Activated CD8-positive, alpha-beta T cell treated with anti-CD3 and anti-CD28 coated beads, Interleukin-2, amount 10 ng/mL, durations not matched to agents 7 days and 5 days (primary cell): ENCODE measurements around the gene PGM3. TPM values are rescaled to one million over a fixed set of nuclear protein-coding genes. Genes with fewer than 3 reads are reported as not detected.

Source experiments
- ATAC-seq: fragments of 150-1000 bp; cut with Tn5 transposase; one replicate; pipeline ENCODE4 v1.10.0; 2021; ENCODE audit warnings: moderate library complexity
- CTCF ChIA-PET: fragments of 350-600 bp; sonication (Branson Sonifier 250); formaldehyde crosslinking; loops from one replicate; lab custom pipeline; 2021; ENCODE audit warnings: antibody characterized with exemption; lab: Charles Lee
- POLR2A ChIA-PET: fragments of 350-600 bp; sonication (Branson Sonifier 250); formaldehyde crosslinking; loops from one replicate; lab custom pipeline; 2021; ENCODE audit warnings: antibody characterized with exemption; lab: Charles Lee
- DNase-seq: peaks from one replicate; pipeline ENCODE4 v3.0.0-alpha.2; 2020
- H3K27ac Mint-ChIP-seq: one replicate; pipeline ENCODE4 v1.8.0; 2021; ENCODE audit warnings: mild to moderate bottlenecking, mixed read lengths
- H3K27me3 Mint-ChIP-seq: one replicate; pipeline ENCODE4 v1.8.0; 2021; ENCODE audit warnings: low read depth, mixed read lengths
- H3K36me3 Mint-ChIP-seq: one replicate; pipeline ENCODE4 v1.8.0; 2021; ENCODE audit warnings: low read depth, mixed read lengths
- H3K4me1 Mint-ChIP-seq: one replicate; pipeline ENCODE4 v1.8.0; 2021; ENCODE audit warnings: low read depth, mixed read lengths
- H3K4me3 Mint-ChIP-seq: one replicate; pipeline ENCODE4 v1.8.0; 2021; ENCODE audit warnings: mild to moderate bottlenecking, mixed read lengths
- H3K9me3 Mint-ChIP-seq: one replicate; pipeline ENCODE4 v1.8.0; 2022; ENCODE audit warnings: mixed read lengths; ENCODE audit not compliant: insufficient read depth
- total RNA-seq, 2 experiments: library from RNA; stranded (reverse); gene quantifications; one replicate each; pipeline ENCODE4 v1.2.3, GENCODE V29; 2021

Gene PGM3
- total RNA-seq, 2 experiments from 2014 or later: 9.3 to 10.0 TPM

DNA sequence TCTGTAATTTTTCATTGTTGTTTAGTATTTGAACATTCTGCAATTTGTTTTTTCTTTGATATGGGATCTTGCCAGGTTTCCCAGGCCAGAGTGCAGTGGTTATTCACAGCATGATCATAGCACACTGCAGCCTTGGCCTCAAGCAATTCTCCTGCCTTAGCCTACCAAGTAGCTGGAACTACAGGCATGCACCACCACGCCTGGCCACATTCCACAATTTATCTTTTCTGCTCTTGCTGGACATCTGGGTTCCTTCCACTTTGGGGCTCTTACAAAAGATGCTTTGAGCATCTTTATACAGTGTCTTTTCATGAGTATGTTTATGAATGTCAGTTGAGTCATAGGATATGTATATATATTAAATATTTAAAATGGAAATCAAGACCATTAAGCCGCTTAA is 42.0 kb downstream of the PGM3 start:
- peaks cover 12% of the 10 kb centered on the region for H3K36me3 Mint-ChIP-seq
- POLR2A ChIA-PET: no interaction called here
- no peak for DNase-seq

GRCh38 chr6:83138758-83139157 is 54.3 kb downstream of the PGM3 start:
- ChIA-PET POLR2A (no interaction called here), CTCF (interaction anchor here (1.5 kb wide), 1 partner anchor 73 kb away, joined by 4 read pairs; the partner anchor contains the start of gene UBE3D)
- ATAC-seq (no peak), DNase-seq (no peak)
- Mint-ChIP-seq H3K4me1 (no peaks in the 10 kb centered on the region), H3K27me3 (no peaks in the 10 kb centered on the region), H3K9me3 (no peaks in the 10 kb centered on the region), H3K36me3 (peaks cover 29% of the 10 kb centered on the region), H3K27ac (no peak overlapping the region), H3K4me3 (no peak overlapping the region)

More for the DNA sequence above, 42.0 kb downstream of the PGM3 start:
- CTCF ChIA-PET: interaction anchor here (1.0 kb wide), 1 partner anchor 64 kb away, joined by 3 read pairs; no protein-coding TSS in a partner anchor
- ATAC-seq: no peak
- no peaks in the 10 kb centered on the region for H3K27me3 Mint-ChIP-seq
- no peak overlapping the region for H3K4me3 Mint-ChIP-seq
- no peaks in the 10 kb centered on the region for H3K9me3 Mint-ChIP-seq
- H3K27ac Mint-ChIP-seq: no peak overlapping the region
- H3K4me1 Mint-ChIP-seq: no peaks in the 10 kb centered on the region

DNA sequence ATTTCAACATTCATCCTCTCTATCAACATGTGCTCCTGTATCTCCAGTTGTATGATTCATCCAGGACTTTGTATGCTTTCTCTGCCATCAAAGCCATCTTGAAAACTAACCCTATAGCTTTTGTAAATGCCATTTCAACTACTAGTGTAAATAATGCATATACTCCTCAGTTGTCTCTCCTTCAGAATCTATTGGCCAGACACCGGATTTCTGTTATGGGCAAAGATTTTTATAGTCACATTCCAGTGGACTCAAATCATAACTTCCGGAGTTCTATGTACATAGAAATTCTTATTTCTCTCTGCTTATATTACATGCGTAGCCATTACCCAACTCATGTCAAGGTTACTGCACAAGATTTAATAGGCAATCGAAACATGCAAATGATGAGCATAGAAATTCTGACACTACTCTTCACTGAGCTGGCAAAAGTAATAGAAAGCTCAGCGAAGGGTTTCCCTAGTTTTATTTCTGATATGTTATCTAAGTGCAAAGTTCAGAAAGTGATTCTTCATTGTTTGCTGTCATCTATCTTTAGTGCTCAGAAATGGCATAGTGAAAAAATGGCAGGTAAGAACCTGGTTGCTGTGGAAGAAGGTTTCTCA is 54.8 kb downstream of the PGM3 start:
- Mint-ChIP-seq H3K27ac (no peak overlapping the region), H3K9me3 (no peaks in the 10 kb centered on the region), H3K4me3 (no peak overlapping the region), H3K36me3 (peaks cover 25% of the 10 kb centered on the region), H3K27me3 (no peaks in the 10 kb centered on the region), H3K4me1 (no peaks in the 10 kb centered on the region)
- DNase-seq (no peak), ATAC-seq (no peak)
- ChIA-PET CTCF (interaction anchor here (1.3 to 1.5 kb wide), 2 partner anchors 72 to 73 kb away, joined by 3 to 4 read pairs; partner anchors contain the start of gene UBE3D), POLR2A (no interaction called here)

DNA sequence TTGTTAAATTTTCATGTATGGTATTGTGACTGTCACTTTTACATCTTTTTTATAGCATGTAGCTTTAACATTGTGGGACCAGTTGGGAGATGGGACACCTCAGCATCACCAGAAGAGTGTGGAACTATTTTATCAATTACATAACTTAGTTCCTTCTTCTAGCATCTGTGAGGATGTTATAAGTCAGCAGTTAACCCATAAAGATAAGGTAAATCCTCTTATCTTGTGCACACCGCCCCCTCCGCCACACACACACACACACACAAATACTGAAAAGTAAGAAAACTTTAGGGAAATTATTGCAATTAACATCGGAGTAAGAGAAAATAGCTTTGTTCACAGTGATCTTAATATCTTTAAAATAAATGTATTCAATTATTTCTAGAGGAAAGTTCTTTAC is 60.9 kb downstream of the PGM3 start:
- ATAC-seq (no peak), DNase-seq (no peak)
- Mint-ChIP-seq H3K9me3 (no peaks in the 10 kb centered on the region), H3K27me3 (no peaks in the 10 kb centered on the region), H3K4me3 (no peak overlapping the region), H3K36me3 (peaks cover 22% of the 10 kb centered on the region), H3K27ac (no peak overlapping the region), H3K4me1 (no peaks in the 10 kb centered on the region)
- POLR2A ChIA-PET: no interaction called here
- CTCF ChIA-PET: interaction anchor here (2.1 kb wide), 1 partner anchor 67 kb away, joined by 5 read pairs; the partner anchor contains the start of gene UBE3D

DNA sequence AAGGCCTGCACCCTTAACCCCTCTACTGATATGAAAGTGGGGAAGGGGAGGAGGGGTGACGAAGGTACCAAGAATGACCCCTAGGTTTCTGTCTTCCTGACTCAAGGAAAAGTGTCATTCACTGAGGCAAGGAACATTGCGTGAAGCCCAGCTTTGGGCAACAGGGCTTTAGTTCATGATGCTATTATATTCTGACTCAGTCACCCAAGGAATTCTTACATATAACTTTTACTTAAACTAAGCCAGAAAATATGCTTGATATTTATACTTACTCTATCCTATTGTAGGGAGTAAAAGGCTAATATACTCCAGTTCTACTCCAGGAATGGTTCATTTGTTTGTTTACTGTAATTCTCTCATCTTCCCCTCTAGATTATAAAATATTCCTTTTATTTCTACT is 65.1 kb downstream of the PGM3 start:
- no peaks in the 10 kb centered on the region for H3K27me3 Mint-ChIP-seq
- ChIA-PET CTCF (no interaction called here), POLR2A (no interaction called here)
- H3K9me3 Mint-ChIP-seq: no peaks in the 10 kb centered on the region
- no peak overlapping the region for H3K27ac Mint-ChIP-seq
- no peak overlapping the region for H3K4me3 Mint-ChIP-seq
- DNase-seq: no peak
- ATAC-seq: no peak
- peaks cover 30% of the 10 kb centered on the region for H3K36me3 Mint-ChIP-seq
- no peaks in the 10 kb centered on the region for H3K4me1 Mint-ChIP-seq

GRCh38 chr6:83127258-83127657 is 65.8 kb downstream of the PGM3 start:
- DNase-seq: no peak
- Mint-ChIP-seq H3K4me3 (no peak overlapping the region), H3K9me3 (no peaks in the 10 kb centered on the region), H3K27me3 (no peaks in the 10 kb centered on the region), H3K4me1 (no peaks in the 10 kb centered on the region), H3K27ac (no peak overlapping the region), H3K36me3 (peaks cover 30% of the 10 kb centered on the region)
- CTCF ChIA-PET: no interaction called here
- ATAC-seq: no peak
- POLR2A ChIA-PET: no interaction called here

GRCh38 chr6:83126807-83127206 is 66.3 kb downstream of the PGM3 start:
- ChIA-PET CTCF (interaction anchor here (0.9 to 1.1 kb wide), 2 partner anchors 62 to 88 kb away, joined by 3 read pairs; partner anchors contain the start of gene UBE3D), POLR2A (no interaction called here)
- H3K27ac Mint-ChIP-seq: no peak overlapping the region
- H3K4me1 Mint-ChIP-seq: no peaks in the 10 kb centered on the region
- no peaks in the 10 kb centered on the region for H3K9me3 Mint-ChIP-seq
- no peak overlapping the region for H3K4me3 Mint-ChIP-seq
- no peaks in the 10 kb centered on the region for H3K27me3 Mint-ChIP-seq
- H3K36me3 Mint-ChIP-seq: peaks cover 29% of the 10 kb centered on the region
- no peak for ATAC-seq
- no peak for DNase-seq

GRCh38 chr6:83126223-83126622 is 66.8 kb downstream of the PGM3 start:
- ChIA-PET POLR2A (no interaction called here), CTCF (interaction anchor here (0.9 to 1.1 kb wide), 2 partner anchors 61 to 88 kb away, joined by 3 read pairs; partner anchors contain the start of gene UBE3D)
- Mint-ChIP-seq H3K9me3 (no peaks in the 10 kb centered on the region), H3K4me3 (no peak overlapping the region), H3K36me3 (peaks cover 29% of the 10 kb centered on the region), H3K27ac (no peak overlapping the region), H3K27me3 (no peaks in the 10 kb centered on the region), H3K4me1 (no peaks in the 10 kb centered on the region)
- DNase-seq (no peak), ATAC-seq (no peak)

- no peak for ATAC-seq
- CTCF ChIA-PET: interaction anchor here (0.7 kb wide), 1 partner anchor 871 kb away, joined by 3 read pairs; no protein-coding TSS in a partner anchor
- Mint-ChIP-seq H3K27me3 (no peaks in the 10 kb centered on the region), H3K9me3 (no peaks in the 10 kb centered on the region), H3K4me1 (no peaks in the 10 kb centered on the region), H3K27ac (no peak overlapping the region), H3K36me3 (peaks cover 30% of the 10 kb centered on the region), H3K4me3 (no peak overlapping the region)
- DNase-seq: no peak
- POLR2A ChIA-PET: no interaction called here
These were observed 67.6 kb downstream of the PGM3 start for GRCh38 chr6:83125425-83125824.

DNA sequence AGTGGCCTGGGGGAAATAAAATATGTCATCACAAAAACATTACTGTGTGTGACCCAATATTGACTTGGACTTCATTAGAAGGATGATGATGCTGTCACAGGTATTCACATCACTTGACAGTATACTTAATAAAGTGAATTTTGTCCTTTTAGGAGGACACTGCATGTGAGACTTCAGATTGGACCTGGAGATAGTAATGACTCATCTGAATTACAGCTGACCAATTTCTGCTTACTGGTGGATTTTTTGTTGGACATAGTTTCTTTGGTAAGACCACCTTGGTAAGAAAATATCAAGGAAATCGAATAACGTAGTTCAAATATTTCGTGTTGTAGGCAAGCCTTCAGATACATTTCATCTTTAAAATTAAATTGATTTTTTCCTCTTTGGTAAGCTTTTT is 68.5 kb downstream of the PGM3 start:
- DNase-seq (no peak), ATAC-seq (no peak)
- H3K27me3 Mint-ChIP-seq: no peaks in the 10 kb centered on the region
- no peak overlapping the region for H3K27ac Mint-ChIP-seq
- no peaks in the 10 kb centered on the region for H3K9me3 Mint-ChIP-seq
- CTCF ChIA-PET: interaction anchor here (0.7 kb wide), 1 partner anchor 871 kb away, joined by 3 read pairs; no protein-coding TSS in a partner anchor
- H3K36me3 Mint-ChIP-seq: peaks cover 31% of the 10 kb centered on the region
- no peaks in the 10 kb centered on the region for H3K4me1 Mint-ChIP-seq
- no peak overlapping the region for H3K4me3 Mint-ChIP-seq
- POLR2A ChIA-PET: no interaction called here

DNA sequence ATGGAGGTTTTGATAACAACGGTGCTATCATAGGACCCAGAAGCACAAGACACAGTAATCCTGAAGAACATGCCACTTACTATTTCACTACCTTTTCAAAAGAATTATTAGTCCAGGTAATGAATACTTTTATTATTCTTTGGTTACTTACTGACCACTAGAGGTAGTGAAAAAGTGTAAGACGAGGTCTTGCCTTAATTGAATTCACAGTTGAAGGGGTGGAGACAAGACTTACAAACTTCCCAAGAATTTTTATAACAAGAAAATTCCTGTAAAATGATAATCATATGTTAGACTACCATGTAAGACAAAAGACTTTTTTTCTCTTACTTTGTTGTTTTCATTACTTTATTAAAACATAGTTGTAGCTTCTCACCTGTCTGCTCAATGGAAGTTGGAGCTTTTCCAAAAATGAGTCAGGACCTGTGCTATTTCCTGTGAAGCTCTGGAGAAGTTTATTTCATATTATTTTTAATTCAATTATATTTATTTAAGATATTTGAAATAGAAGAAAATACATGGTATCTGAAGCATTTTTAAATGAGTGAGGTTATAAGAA is 73.2 kb downstream of the PGM3 start:
- Mint-ChIP-seq H3K27ac (no peak overlapping the region), H3K4me3 (no peak overlapping the region), H3K27me3 (no peaks in the 10 kb centered on the region), H3K9me3 (no peaks in the 10 kb centered on the region), H3K36me3 (peaks cover 13% of the 10 kb centered on the region), H3K4me1 (no peaks in the 10 kb centered on the region)
- ChIA-PET POLR2A (no interaction called here), CTCF (interaction anchor here (1.2 kb wide), 1 partner anchor 54 kb away, joined by 3 read pairs; no protein-coding TSS in a partner anchor)
- no peak for DNase-seq
- ATAC-seq: no peak

DNA sequence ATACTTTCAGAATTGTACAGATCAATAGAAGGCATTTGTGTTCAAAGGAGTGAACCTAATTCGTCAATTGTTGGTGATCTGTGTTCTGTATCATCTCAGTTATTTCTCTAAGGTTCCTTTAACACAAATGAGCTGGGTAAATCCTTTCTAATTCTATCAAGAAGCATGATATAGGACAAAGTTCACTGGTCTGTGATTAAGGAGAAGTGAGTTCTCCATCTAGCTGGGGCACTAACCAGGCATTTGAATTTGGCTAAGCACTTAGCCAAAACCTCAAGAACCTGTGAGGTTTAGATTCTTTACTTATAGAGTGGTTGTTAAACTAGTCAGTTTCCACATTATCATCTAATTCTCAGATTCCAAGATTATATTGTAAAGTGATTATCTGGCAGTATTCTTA is 75.3 kb downstream of the PGM3 start:
- no peaks in the 10 kb centered on the region for H3K9me3 Mint-ChIP-seq
- H3K4me3 Mint-ChIP-seq: no peak overlapping the region
- DNase-seq: no peak
- no peak for ATAC-seq
- POLR2A ChIA-PET: no interaction called here
- CTCF ChIA-PET: interaction anchor here (1.0 to 1.1 kb wide), 2 partner anchors 50 to 52 kb away, joined by 4 read pairs; partner anchors contain the start of genes DOP1A and UBE3D
- H3K27ac Mint-ChIP-seq: no peak overlapping the region
- no peaks in the 10 kb centered on the region for H3K4me1 Mint-ChIP-seq
- peaks cover 6% of the 10 kb centered on the region for H3K36me3 Mint-ChIP-seq
- H3K27me3 Mint-ChIP-seq: no peaks in the 10 kb centered on the region
